ENCODE measurements around the gene ALG12. TPM values are rescaled to one million over a fixed set of nuclear protein-coding genes. Genes with fewer than 3 reads are reported as not detected.
A peak's percentile ranks its signal among the peaks of the same experiment; 100 is the strongest.

ALG12 gene
- polyA plus RNA-seq, 3 donors = 7.2 to 9.5 (median 9.0) TPM

GRCh38 chr22:49958931-49959781 lies 40.9 kb upstream of the ALG12 start:
- Mint-ChIP-seq H3K27me3 (ENCODE audit: low read depth in 3 of 3) (peaks cover 0 to 1% (median 0%) of the 10 kb centered on the region in 3 donors), H3K27ac (peak overlapping the region; percentile 66 to 91 (median 89)), H3K4me3 (peak overlapping the region; percentile 73 to 82), H3K36me3 (peaks cover 11 to 24% of the 10 kb centered on the region in 2 donors), H3K4me1 (peaks cover 24% of the 10 kb centered on the region), H3K9me3 (no peaks in the 10 kb centered on the region)
- intact Hi-C loops (cut with micrococcal nuclease) = loop anchor here in 1 of 2 donors (1.0 kb wide), 1 partner anchor 23 kb away; no protein-coding TSS in a partner anchor
- peaks cover 17% of the 10 kb centered on the region in 2 donors for H3K36me3 ChIP-seq (replicated peaks in 1 of 2; ENCODE audit: control insufficient read depth in 1 of 2, insufficient read depth in 2 of 2, low read length in 2 of 2)
- H3K4me1 ChIP-seq (ENCODE audit: control insufficient read depth in 1 of 2, insufficient read depth in 2 of 2, low read length in 2 of 2) = peaks cover 30 to 45% of the 10 kb centered on the region in 2 donors
- H3K9me3 ChIP-seq (replicated peaks in 1 of 2; ENCODE audit: control insufficient read depth in 1 of 2, insufficient read depth in 1 of 2, low read length in 2 of 2) = no peaks in the 10 kb centered on the region
- peaks cover 40% of the 10 kb centered on the region for H3K79me2 ChIP-seq (ENCODE audit: insufficient read depth, low read length)
- peak overlapping the region; percentile 100 for H3K9ac ChIP-seq (ENCODE audit: insufficient read depth, low read length, poor library complexity, severe bottlenecking)
- H3K27ac ChIP-seq (ENCODE audit: low read depth in 1 of 2, low read length in 2 of 2) = peak overlapping the region; percentile 53 to 99
- 85% methylated on average over 27 of the region's 29 CpGs for WGBS (ENCODE audit: insufficient coverage)
- no peaks in the 10 kb centered on the region for H3K27me3 ChIP-seq (ENCODE audit: control insufficient read depth in 2 of 2, insufficient read depth in 2 of 2, low read length in 2 of 2)
- H4K20me1 ChIP-seq (ENCODE audit: insufficient read depth, low read length) = peaks cover 31% of the 10 kb centered on the region
- no peak overlapping the region for H2AFZ ChIP-seq (ENCODE audit: insufficient read depth, low read depth, low read length, poor library complexity, severe bottlenecking)
- no peak for TF ChIP-seq CTCF (IDR thresholded peaks at IDR 0.05)
- no peak for DNase-seq
- H3K4me3 ChIP-seq (replicated peaks in 1 of 3; ENCODE audit: low read depth in 2 of 3, low read length in 3 of 3) = peak overlapping the region; percentile 30 to 94 (median 54)
- H3K4me2 ChIP-seq (replicated peaks; ENCODE audit: extremely low read depth, low read length, poor library complexity, severe bottlenecking) = peak overlapping the region; percentile 87

DNA sequence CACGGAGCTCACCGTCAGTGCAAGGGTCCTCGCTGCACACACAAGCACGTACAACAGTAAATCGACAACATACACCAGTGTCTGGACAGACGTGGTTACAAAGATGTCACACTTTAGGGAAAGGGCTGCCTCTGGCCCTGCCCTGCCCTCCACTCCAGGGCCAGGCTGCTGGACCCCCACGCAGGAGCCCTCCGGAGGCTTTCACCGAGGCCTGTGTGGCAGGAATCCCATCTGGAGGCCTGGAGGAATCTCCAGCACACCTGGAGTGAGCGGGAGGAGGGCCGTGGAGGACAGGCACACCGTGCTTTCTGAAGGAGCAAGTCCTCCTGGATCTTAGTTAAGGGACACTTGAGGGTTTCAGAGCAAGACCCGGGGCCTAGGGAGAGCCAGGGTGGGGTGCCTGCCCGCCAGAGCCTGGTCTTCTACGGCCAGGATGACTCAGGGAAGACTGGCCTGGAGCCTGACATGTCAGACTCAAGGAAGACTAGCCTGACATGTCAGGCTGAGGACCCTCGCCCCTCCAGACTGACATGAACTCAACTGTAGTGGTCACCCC lies 40.2 kb upstream of the ALG12 start:
- Histone ChIP-seq H3K4me3 (replicated peaks in 1 of 3; ENCODE audit: low read depth in 2 of 3, low read length in 3 of 3) (no peak overlapping the region), H3K9me3 (replicated peaks in 1 of 2; ENCODE audit: control insufficient read depth in 1 of 2, insufficient read depth in 1 of 2, low read length in 2 of 2) (no peaks in the 10 kb centered on the region), H3K79me2 (ENCODE audit: insufficient read depth, low read length) (peaks cover 33% of the 10 kb centered on the region), H3K4me2 (replicated peaks; ENCODE audit: extremely low read depth, low read length, poor library complexity, severe bottlenecking) (no peak overlapping the region), H3K4me1 (ENCODE audit: control insufficient read depth in 1 of 2, insufficient read depth in 2 of 2, low read length in 2 of 2) (peaks cover 30 to 45% of the 10 kb centered on the region in 2 donors), H4K20me1 (ENCODE audit: insufficient read depth, low read length) (peaks cover 24% of the 10 kb centered on the region), H3K27ac (ENCODE audit: low read depth in 1 of 2, low read length in 2 of 2) (no peak overlapping the region), H3K27me3 (ENCODE audit: control insufficient read depth in 2 of 2, insufficient read depth in 2 of 2, low read length in 2 of 2) (no peaks in the 10 kb centered on the region), H2AFZ (ENCODE audit: insufficient read depth, low read depth, low read length, poor library complexity, severe bottlenecking) (no peak overlapping the region), H3K9ac (ENCODE audit: insufficient read depth, low read length, poor library complexity, severe bottlenecking) (no peak overlapping the region), H3K36me3 (replicated peaks in 1 of 2; ENCODE audit: control insufficient read depth in 1 of 2, insufficient read depth in 2 of 2, low read length in 2 of 2) (peaks cover 10% of the 10 kb centered on the region in 2 donors)
- no peak overlapping the region for H3K4me3 Mint-ChIP-seq
- H3K27me3 Mint-ChIP-seq (ENCODE audit: low read depth in 3 of 3) = peaks cover 0 to 1% (median 0%) of the 10 kb centered on the region in 3 donors
- intact Hi-C loops (cut with micrococcal nuclease) = loop anchor here in 1 of 2 donors (1.0 kb wide), 1 partner anchor 22 kb away; no protein-coding TSS in a partner anchor
- TF ChIP-seq CTCF (IDR thresholded peaks at IDR 0.05) = no peak
- H3K9me3 Mint-ChIP-seq = no peaks in the 10 kb centered on the region
- peaks cover 23% of the 10 kb centered on the region for H3K4me1 Mint-ChIP-seq
- no peak for DNase-seq
- peak overlapping the region in 5 of 7 donors; percentile 15 to 89 (median 41) for H3K27ac Mint-ChIP-seq
- WGBS (ENCODE audit: insufficient coverage) = 96% methylated on average over 16 of the region's 16 CpGs
- peaks cover 5 to 17% of the 10 kb centered on the region in 2 donors for H3K36me3 Mint-ChIP-seq

All from CD14-positive monocyte (primary cell).